ENCODE measurements around the gene CNN1. TPM values are rescaled to one million over a fixed set of nuclear protein-coding genes. Genes with fewer than 3 reads are reported as not detected.

Gene CNN1
- total and polyA plus RNA-seq, 2 of the 4 experiments (the other 2 are of a cell fraction) = 102 to 196 TPM

DNA sequence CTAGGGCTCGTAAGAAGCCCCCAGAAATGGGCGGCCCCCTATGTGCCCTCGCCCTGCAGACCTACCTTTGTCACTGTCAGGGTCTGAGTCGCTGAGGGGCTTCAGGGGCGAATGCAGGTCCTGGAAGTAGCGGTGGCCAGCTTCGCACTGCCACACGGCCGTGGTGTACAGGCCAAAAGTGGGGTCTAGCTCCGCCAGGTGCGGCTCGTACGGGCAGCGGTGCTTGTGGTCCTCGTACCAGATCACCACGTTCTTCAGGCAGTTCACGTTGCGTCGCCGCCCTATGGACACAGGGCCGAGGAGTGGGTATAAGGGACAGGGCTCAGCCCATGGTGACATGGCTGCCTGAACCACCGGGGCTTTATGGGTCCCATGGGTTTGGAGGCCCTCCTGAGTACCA lies 42.8 kb upstream of the CNN1 start:
- Histone ChIP-seq H2AFZ (replicated peaks; ENCODE audit: low read length, poor library complexity) (peak overlapping the region; percentile 33), H2BK120ac (ENCODE audit: low read depth, low read length) (no peak overlapping the region), H4K91ac (ENCODE audit: insufficient read depth, low read depth, low read length) (no peak overlapping the region), H3K36me3 (ENCODE audit: control insufficient read depth, insufficient read depth, low read length) (peaks cover 8% of the 10 kb centered on the region), H2BK15ac (ENCODE audit: low read depth, low read length) (no peak overlapping the region), H3K23ac (ENCODE audit: low read depth, low read length) (no peak overlapping the region), H2BK20ac (ENCODE audit: low read depth, low read length) (no peak overlapping the region), H4K5ac (ENCODE audit: low read depth, low read length) (no peak overlapping the region), H4K8ac (ENCODE audit: low read depth in 2 of 2, low read length in 2 of 2) (no peak overlapping the region), H2BK5ac (ENCODE audit: low read depth, low read length, poor library complexity, severe bottlenecking) (no peak overlapping the region), H2AK9ac (replicated peaks; ENCODE audit: low read depth, low read length, poor library complexity) (peak overlapping the region; percentile 91), H3K27ac (ENCODE audit: insufficient read depth, low read length) (no peak overlapping the region), H3K79me1 (ENCODE audit: low read depth in 1 of 2, low read length in 2 of 2) (peaks cover 0 to 22% of the 10 kb centered on the region in 2 experiments; a peak in 2 of 4 replicates), H3K9ac (ENCODE audit: low read depth, low read length) (no peak overlapping the region), H3K56ac (ENCODE audit: extremely low read depth, insufficient read depth, low read length) (no peak overlapping the region), H3K4me3 (ENCODE audit: insufficient read depth, low read depth, low read length) (no peak overlapping the region), H3K18ac (ENCODE audit: low read depth, low read length) (no peak overlapping the region), H3K9me3 (ENCODE audit: control insufficient read depth, insufficient read depth, low read length) (no peaks in the 10 kb centered on the region), H3K4me1 (ENCODE audit: control insufficient read depth, insufficient read depth, low read length) (peaks cover 3% of the 10 kb centered on the region), H4K20me1 (ENCODE audit: insufficient read depth, low read length) (no peaks in the 10 kb centered on the region; the same call in 1 of the 2 replicates), H2AK5ac (ENCODE audit: low read depth, low read length) (no peak overlapping the region), H3K14ac (replicated peaks; ENCODE audit: low read depth, low read length) (no peak overlapping the region), H3K9me1 (ENCODE audit: insufficient read depth, low read length) (peaks cover 7% of the 10 kb centered on the region; the same call in 1 of the 2 replicates), H3K4ac (ENCODE audit: low read depth, low read length) (no peak overlapping the region), H3K4me2 (ENCODE audit: low read depth, low read length) (no peak overlapping the region), H3K27me3 (ENCODE audit: control insufficient read depth, insufficient read depth, low read length) (no peaks in the 10 kb centered on the region)
- no TSS peak for BruUV-seq (replicated peaks)
- DNase-seq (no peak), ATAC-seq (ENCODE audit: low read depth) (no peak)
- no peak for TF ChIP-seq CHD1 (IDR thresholded peaks at IDR 0.05; ENCODE audit: low read depth, low read length)
- TF ChIP-seq RFX5 (IDR thresholded peaks at IDR 0.05; ENCODE audit: low read depth, low read length) = no peak
- TF ChIP-seq MXI1 (IDR thresholded peaks at IDR 0.05; ENCODE audit: borderline replicate concordance, low read depth, low read length) = no peak
- TF ChIP-seq, protein P1, sequence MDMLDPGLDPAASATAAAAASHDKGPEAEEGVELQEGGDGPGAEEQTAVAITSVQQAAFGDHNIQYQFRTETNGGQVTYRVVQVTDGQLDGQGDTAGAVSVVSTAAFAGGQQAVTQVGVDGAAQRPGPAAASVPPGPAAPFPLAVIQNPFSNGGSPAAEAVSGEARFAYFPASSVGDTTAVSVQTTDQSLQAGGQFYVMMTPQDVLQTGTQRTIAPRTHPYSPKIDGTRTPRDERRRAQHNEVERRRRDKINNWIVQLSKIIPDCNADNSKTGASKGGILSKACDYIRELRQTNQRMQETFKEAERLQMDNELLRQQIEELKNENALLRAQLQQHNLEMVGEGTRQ (IDR thresholded peaks at IDR 0.05; ENCODE audit: low read depth, low read length) = no peak
- no peak for TF ChIP-seq MAZ (IDR thresholded peaks at IDR 0.05; ENCODE audit: borderline replicate concordance, low read depth, low read length)
- no peak for TF ChIP-seq CTCF (conservative IDR thresholded peaks at IDR 0.05; ENCODE audit: low read depth, low read length)
- TF ChIP-seq RAD21 (IDR thresholded peaks at IDR 0.05; ENCODE audit: low read length) = no peak
- TF ChIP-seq SMC3 (IDR thresholded peaks at IDR 0.05; ENCODE audit: low read depth, low read length) = no peak
- TF ChIP-seq NFE2L2 (IDR thresholded peaks at IDR 0.05; ENCODE audit: low read depth, low read length) = no peak
- TF ChIP-seq CEBPB (IDR thresholded peaks at IDR 0.05; ENCODE audit: low read depth, low read length) = no peak
- TF ChIP-seq ELK1 (IDR thresholded peaks at IDR 0.05; ENCODE audit: borderline replicate concordance, low read depth, low read length) = no peak
- no peak for TF ChIP-seq MAFK (IDR thresholded peaks at IDR 0.05; ENCODE audit: low read depth, low read length)
- TF ChIP-seq FOS (IDR thresholded peaks at IDR 0.05; ENCODE audit: low read depth, low read length) = no peak
- TF ChIP-seq BHLHE40 (IDR thresholded peaks at IDR 0.05; ENCODE audit: low read depth, low read length) = no peak
- no peak for TF ChIP-seq RCOR1 (IDR thresholded peaks at IDR 0.05; ENCODE audit: insufficient replicate concordance, low read length)
- WGBS, 2 experiments (ENCODE audit: extremely low coverage in 2 of 2, insufficient read length in 1 of 2) = 99% methylated on average over 13 of the region's 22 CpGs; no CpG with 5 or more reads in 1 of the 2 experiments
- intact Hi-C loops (cut with micrococcal nuclease) = loop anchor here (1.0 kb wide), 2 partner anchors 63 to 91 kb away; partner anchors contain the start of gene ELOF1
- ChIA-PET CTCF (no interaction called here), POLR2A (ENCODE audit: unreplicated experiment) (no interaction called here)
- in situ Hi-C loops (cut with MboI; ENCODE audit: low sequenced_read_pairs) = no loop called here
- dilution Hi-C loops (cut with HindIII; ENCODE audit: low sequenced_read_pairs, unreplicated experiment) = no loop called here

All from IMR-90 (cell line).